Esophagus mucosa (tissue), 1 donor: ENCODE measurements around the gene CTTN. TPM values are rescaled to one million over a fixed set of nuclear protein-coding genes. Genes with fewer than 3 reads are reported as not detected.
"Not testable (repeated sequence)": the region's sequence is repeated elsewhere in the genome, so short reads cannot be mapped to it uniquely, and the experiment has no call there.

Experiments
- ATAC-seq: fragments of 200-7000 bp; cut with Tn5 transposase; one replicate; pipeline ENCODE4 v1.9.1; 2020
- total RNA-seq: library from RNA; stranded (reverse); gene quantifications from one replicate; pipeline ENCODE4 v1.2.4, GENCODE V29; 2023
- donor health status: DM: yes; HTN: yes; CAD: no.

CTTN gene
- total RNA-seq, 1 donor from 2014 or later, result 173 TPM

DNA sequence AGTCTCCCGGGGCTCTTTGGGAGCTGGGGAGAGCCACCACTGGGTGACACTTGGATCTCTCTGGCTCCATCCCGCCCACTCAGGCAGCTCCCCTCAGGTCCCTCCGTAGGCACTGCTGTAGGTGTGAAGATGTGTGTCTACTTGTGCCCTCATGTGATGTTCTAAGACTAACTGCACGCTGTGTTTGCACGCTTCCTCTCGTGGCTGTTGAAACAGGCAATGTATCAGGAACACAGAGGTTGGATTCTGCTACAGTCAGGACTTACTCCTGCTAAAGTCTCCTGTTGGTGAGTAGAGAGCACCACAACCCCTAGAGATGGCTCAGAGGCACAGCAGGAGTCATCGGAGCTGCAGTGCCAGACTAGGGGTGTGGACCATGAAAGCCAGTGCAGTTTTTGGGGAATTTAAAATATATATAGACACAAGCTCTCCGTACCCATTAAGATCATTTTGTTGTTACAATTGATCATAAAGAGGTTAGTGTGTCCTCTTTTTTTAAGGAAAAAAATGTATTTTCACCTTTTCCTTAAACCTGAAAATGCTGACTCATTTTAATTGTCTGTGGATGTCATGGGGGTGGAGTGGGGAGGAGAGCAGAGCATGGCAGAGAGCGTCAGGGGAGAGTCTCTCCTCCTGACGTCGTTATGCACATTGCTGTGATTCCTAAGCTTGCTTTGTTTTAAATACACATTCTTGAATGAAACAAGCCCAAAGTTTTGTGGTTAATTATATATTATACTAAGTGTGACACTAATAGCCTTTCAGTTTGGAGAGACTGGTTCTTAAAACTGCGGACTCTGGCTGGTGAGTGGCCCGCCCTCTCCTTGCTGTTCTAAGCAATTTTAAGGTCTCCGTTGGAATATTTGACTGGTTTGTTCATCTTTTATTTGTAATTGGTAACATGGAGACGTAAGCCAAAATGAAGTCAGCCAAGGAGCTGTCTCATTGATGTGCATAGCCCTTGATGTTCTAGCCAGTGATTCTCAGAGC, 16.2 kb upstream of the CTTN start:
- peak; percentile 20 for ATAC-seq

- no peak for ATAC-seq
These were observed 14.4 kb upstream of the CTTN start for GRCh38 chr11:70383664-70384565.

DNA sequence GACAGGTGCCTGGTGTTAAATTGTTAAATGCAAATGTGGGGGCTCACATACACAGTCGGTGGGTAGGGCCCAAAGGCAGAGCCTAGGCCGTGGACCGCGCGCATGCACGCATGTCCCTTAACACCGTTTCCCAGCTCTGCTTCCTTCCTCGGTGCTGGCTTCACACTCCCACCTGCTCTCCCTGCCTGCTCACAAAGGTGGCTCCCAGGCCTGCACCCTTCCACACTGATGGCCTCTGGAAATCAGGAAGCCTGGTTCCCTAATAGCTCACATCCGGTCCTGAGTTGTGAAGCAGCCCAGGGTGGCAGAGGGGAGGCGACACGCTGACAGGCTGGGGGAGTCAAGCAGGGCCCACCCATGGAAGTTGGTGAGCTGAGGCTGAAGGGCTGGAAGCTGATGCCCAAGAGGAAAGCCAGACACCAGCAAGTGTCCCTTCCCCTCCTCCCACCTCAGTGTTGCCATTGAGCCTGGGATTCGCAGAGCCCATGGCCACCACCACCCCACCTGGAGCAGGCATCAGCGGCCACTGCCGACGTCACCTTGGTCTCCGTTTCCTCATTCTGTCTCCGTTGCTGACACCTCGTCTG, 13.7 kb upstream of the CTTN start:
- no peak for ATAC-seq

GRCh38 chr11:70387564-70387963, 10.8 kb upstream of the CTTN start:
- no peak for ATAC-seq

- no peak for ATAC-seq
These were observed 9.1 kb upstream of the CTTN start for GRCh38 chr11:70389201-70389600.

GRCh38 chr11:70390882-70391281, 7.4 kb upstream of the CTTN start:
- ATAC-seq, result not testable (repeated sequence)

GRCh38 chr11:70394211-70394950, 3.9 kb upstream of the CTTN start:
- ATAC-seq, result no peak

DNA sequence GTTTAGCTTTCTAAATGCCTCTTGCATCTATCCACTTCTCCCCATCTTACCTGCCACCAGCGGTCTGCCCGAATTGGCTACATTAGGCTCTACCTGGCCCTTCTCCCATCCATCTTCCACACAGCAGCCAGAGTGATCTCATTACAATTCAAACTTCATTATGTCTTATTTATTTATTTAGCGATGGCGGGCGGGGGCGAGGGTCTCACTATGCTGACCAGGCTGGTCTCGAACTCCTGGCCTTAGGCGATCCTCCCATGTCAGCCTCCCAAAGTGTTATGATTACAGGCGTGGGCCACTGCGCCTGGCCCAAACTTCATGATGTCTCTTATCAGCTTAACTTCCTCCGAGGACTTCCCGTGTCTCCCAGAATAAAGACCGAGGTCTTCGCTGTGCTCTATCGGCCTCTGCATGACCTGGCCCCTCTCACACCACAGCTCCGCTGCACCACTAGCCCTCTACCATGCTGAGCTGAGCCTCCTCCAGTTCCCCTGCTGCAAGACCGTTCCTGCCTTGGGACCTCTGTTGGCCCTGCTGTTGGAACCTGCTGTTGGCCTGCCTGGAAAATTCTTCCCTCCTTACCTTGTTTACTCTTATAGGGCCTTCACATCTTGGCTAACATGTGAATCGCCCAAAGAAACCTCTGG, 870 bp upstream of the CTTN start:
- no peak for ATAC-seq

- ATAC-seq, result peak; percentile 54
These were observed 728 bp downstream of the CTTN start for GRCh38 chr11:70398834-70399680.

DNA sequence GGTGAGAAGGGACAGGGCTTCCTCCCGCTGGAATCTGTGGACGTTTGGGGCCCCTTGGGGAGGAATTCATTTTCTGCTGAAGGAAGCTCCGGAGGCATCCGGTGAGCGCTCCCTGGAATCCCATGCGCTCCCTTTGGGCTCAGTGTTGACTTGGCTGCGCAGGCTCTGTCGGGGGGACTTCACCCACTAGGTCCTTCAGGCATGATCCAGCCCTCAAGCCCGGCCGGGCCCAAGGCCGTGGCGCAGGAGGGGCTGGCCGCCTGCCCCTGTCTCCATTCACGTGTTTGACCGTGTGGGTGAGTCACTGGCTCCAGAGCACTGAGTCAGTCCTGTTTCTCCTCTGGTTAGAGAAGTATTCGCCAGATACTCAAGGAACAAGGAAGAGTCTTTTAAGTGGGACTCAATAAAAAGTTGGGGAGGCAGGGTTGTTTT, 1.4 kb downstream of the CTTN start:
- peak; percentile 80 for ATAC-seq

- no peak for ATAC-seq
These were observed 2.3 kb downstream of the CTTN start for GRCh38 chr11:70400643-70401042.

GRCh38 chr11:70402016-70402415, 3.7 kb downstream of the CTTN start:
- ATAC-seq, result no peak

- peak; percentile 49 for ATAC-seq
These were observed 4.4 kb downstream of the CTTN start for GRCh38 chr11:70402685-70403084.

GRCh38 chr11:70404244-70404643, 5.9 kb downstream of the CTTN start:
- no peak for ATAC-seq

GRCh38 chr11:70405679-70406395, 7.5 kb downstream of the CTTN start:
- no peak for ATAC-seq

DNA sequence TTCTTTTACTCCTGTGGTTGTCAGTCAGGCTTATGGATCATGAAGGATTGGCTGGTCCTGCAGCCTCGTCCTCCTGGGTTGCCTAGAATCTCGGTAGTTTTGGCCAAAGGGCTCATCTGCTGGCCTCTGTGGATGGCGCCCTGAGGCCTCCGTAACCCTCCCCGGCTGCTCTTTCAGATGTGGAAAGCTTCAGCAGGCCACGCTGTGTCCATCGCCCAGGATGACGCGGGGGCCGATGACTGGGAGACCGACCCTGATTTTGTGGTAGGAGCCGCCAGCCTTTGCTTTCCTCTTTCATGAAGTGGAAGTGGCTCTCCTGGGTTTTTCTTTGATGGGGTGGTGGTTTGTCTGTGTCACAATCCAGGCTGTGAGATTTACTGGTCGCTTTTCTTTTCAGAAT, 8.8 kb downstream of the CTTN start:
- no peak for ATAC-seq

GRCh38 chr11:70407814-70408213, 9.5 kb downstream of the CTTN start:
- ATAC-seq, result no peak

DNA sequence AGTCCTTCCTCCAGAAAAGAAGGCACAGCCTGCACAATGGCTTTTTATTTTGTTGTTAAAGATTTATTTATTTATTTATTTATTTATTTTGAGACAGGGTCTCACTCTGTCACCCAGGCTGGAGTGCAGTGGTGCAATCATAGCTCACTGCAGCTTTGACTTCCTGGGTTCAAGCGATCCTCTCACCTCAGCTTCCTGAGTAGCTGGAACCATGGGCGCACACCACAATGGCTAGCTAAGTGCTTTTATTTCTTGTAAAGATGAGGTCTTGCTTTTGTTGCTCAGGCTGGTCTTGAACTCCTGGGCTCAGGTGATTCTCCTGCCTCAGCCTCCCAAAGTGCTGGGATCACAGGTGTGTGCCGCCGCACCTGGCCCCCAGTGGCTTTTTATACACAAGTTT, 10.0 kb downstream of the CTTN start:
- not testable (repeated sequence) for ATAC-seq

GRCh38 chr11:70409437-70409836, 11.1 kb downstream of the CTTN start:
- no peak for ATAC-seq

- no peak for ATAC-seq
These were observed 11.5 kb downstream of the CTTN start for GRCh38 chr11:70409871-70410270.
